GM13977 (cell line): ENCODE results near the gene RAB36.

Source experiments
- DNase-seq: peaks from one replicate; pipeline ENCODE4 v3.0.0; 2012; ENCODE audit warnings: low spot score
- CTCF ChIP-seq: IDR thresholded peaks from 2 replicates; pipeline ENCODE4 v1.5.1; 2012; ENCODE audit warnings: mild to moderate bottlenecking, control low read depth; ENCODE audit not compliant: insufficient read depth; ENCODE audit errors: extremely low read depth, missing control alignments
- in situ Hi-C: fragments of 300-500 bp; cut with MboI; formaldehyde crosslinking; loops from one replicate; pipeline ENCODE4 v1.12.0; 2022; ENCODE audit warnings: low sequenced_read_pairs, low pct_unique_long_range_greater_than_20kb, mixed read lengths, inconsistent platforms; ENCODE audit not compliant: unreplicated experiment

Gene RAB36

DNA sequence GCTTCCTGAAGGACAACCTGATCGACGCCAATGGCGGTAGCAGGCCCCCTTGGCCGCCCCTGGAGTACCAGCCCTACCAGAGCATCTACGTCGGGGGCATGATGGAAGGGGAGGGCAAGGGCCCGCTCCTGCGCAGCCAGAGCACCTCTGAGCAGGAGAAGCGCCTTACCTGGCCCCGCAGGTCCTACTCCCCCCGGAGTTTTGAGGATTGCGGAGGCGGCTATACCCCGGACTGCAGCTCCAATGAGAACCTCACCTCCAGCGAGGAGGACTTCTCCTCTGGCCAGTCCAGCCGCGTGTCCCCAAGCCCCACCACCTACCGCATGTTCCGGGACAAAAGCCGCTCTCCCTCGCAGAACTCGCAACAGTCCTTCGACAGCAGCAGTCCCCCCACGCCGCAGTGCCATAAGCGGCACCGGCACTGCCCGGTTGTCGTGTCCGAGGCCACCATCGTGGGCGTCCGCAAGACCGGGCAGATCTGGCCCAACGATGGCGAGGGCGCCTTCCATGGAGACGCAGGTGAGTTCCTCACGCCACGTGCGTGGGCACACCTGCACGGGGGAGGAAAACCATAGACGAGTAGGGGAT is 36.5 kb downstream of the RAB36 start:
- no peak for TF ChIP-seq CTCF
- in situ Hi-C loops = loop anchor here (25.0 kb wide), 1 partner anchor 205 kb away; no protein-coding TSS in a partner anchor
- no peak for DNase-seq

- DNase-seq = peak; percentile 49
- TF ChIP-seq CTCF = no peak
- in situ Hi-C loops = loop anchor here (25.0 kb wide), 1 partner anchor 205 kb away; no protein-coding TSS in a partner anchor
Measured at GRCh38 chr22:23182309-23183060, 37.2 kb downstream of the RAB36 start.

- in situ Hi-C loops = loop anchor here (25.0 kb wide), 1 partner anchor 204 kb away; no protein-coding TSS in a partner anchor
- DNase-seq = no peak
- no peak for TF ChIP-seq CTCF
Measured at GRCh38 chr22:23183061-23183698, 37.9 kb downstream of the RAB36 start.

GRCh38 chr22:23184100-23184763 is 39.0 kb downstream of the RAB36 start:
- in situ Hi-C loops = loop anchor here (25.0 kb wide), 1 partner anchor 203 kb away; no protein-coding TSS in a partner anchor
- DNase-seq = no peak
- TF ChIP-seq CTCF = no peak

DNA sequence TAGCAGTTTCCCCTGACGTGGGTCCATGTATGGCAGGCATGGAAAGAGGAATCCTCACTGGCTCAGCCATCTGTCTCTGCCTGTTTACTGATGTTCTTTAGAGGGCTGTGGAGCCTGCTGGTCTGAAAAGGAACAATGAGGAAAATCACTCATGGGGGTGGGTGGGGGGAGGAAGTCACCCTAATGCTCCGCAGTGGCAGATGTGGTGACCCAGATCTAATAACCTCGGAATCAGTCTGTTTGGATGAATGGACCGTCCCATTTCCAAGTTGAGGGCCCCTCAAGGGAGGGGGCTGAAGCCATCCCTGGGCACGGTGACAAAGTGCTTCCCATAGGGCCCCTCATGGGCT is 39.5 kb downstream of the RAB36 start:
- TF ChIP-seq CTCF = no peak
- in situ Hi-C loops = loop anchor here (25.0 kb wide), 1 partner anchor 203 kb away; no protein-coding TSS in a partner anchor
- no peak for DNase-seq

- in situ Hi-C loops = loop anchor here (25.0 kb wide), 1 partner anchor 200 kb away; no protein-coding TSS in a partner anchor
- no peak for TF ChIP-seq CTCF
- DNase-seq = no peak
Measured at GRCh38 chr22:23187211-23187610, 41.9 kb downstream of the RAB36 start.
